ENCODE measurements around the gene FAM83F.

- TF ChIP-seq, protein P1, sequence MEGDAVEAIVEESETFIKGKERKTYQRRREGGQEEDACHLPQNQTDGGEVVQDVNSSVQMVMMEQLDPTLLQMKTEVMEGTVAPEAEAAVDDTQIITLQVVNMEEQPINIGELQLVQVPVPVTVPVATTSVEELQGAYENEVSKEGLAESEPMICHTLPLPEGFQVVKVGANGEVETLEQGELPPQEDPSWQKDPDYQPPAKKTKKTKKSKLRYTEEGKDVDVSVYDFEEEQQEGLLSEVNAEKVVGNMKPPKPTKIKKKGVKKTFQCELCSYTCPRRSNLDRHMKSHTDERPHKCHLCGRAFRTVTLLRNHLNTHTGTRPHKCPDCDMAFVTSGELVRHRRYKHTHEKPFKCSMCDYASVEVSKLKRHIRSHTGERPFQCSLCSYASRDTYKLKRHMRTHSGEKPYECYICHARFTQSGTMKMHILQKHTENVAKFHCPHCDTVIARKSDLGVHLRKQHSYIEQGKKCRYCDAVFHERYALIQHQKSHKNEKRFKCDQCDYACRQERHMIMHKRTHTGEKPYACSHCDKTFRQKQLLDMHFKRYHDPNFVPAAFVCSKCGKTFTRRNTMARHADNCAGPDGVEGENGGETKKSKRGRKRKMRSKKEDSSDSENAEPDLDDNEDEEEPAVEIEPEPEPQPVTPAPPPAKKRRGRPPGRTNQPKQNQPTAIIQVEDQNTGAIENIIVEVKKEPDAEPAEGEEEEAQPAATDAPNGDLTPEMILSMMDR (IDR thresholded peaks at IDR 0.05), result no peak
- TF ChIP-seq POLR2A (IDR thresholded peaks at IDR 0.05), result no peak
Observed at GRCh38 chr22:40002935-40003715, 8.4 kb downstream of the FAM83F start.

Measured in vagina (tissue), 2 donors.